GM19193 (cell line): ENCODE measurements around the gene MYOM3.

ENCODE experiments used
- POLR2A ChIP-seq: IDR thresholded peaks from 4 replicates; pipeline ENCODE4 v1.6.1; 2011; ENCODE audit not compliant: insufficient read depth, insufficient read length; ENCODE audit errors: extremely low read depth

MYOM3 gene

GRCh38 chr1:24095140-24095859 lies 16.6 kb downstream of the MYOM3 start:
- no peak for TF ChIP-seq POLR2A

- no peak for TF ChIP-seq POLR2A
These were observed 17.4 kb downstream of the MYOM3 start for GRCh38 chr1:24094554-24094953.

GRCh38 chr1:24093732-24094131 lies 18.2 kb downstream of the MYOM3 start:
- TF ChIP-seq POLR2A: no peak

GRCh38 chr1:24092979-24093378 lies 19.0 kb downstream of the MYOM3 start:
- TF ChIP-seq POLR2A: no peak

GRCh38 chr1:24091971-24092482 lies 19.9 kb downstream of the MYOM3 start:
- no peak for TF ChIP-seq POLR2A

GRCh38 chr1:24090736-24091135 lies 21.2 kb downstream of the MYOM3 start:
- TF ChIP-seq POLR2A: no peak

- TF ChIP-seq POLR2A: no peak
These were observed 22.0 kb downstream of the MYOM3 start for GRCh38 chr1:24089743-24090555.

GRCh38 chr1:24089027-24089742 lies 22.8 kb downstream of the MYOM3 start:
- no peak for TF ChIP-seq POLR2A

GRCh38 chr1:24086466-24086865 lies 25.5 kb downstream of the MYOM3 start:
- no peak for TF ChIP-seq POLR2A

GRCh38 chr1:24085546-24085945 lies 26.4 kb downstream of the MYOM3 start:
- no peak for TF ChIP-seq POLR2A

- TF ChIP-seq POLR2A: no peak
These were observed 26.9 kb downstream of the MYOM3 start for GRCh38 chr1:24085007-24085406.

GRCh38 chr1:24084050-24084449 lies 27.9 kb downstream of the MYOM3 start:
- no peak for TF ChIP-seq POLR2A

GRCh38 chr1:24082372-24082771 lies 29.6 kb downstream of the MYOM3 start:
- TF ChIP-seq POLR2A: no peak

- no peak for TF ChIP-seq POLR2A
These were observed 30.7 kb downstream of the MYOM3 start for GRCh38 chr1:24081190-24081589.

- TF ChIP-seq POLR2A: no peak
These were observed 31.8 kb downstream of the MYOM3 start for GRCh38 chr1:24080131-24080530.
